A549 treated with Hydrocortisone at 1 μM for 4 hours (cell line): ENCODE data around the gene IFI27L2. TPM values are rescaled to one million over a fixed set of nuclear protein-coding genes. Genes with fewer than 3 reads are reported as not detected.

Experiments used
- total RNA-seq: library from RNA; stranded (reverse); fragments of 200-300 nt; extraction: Qiagen RNA extraction; gene quantifications from 5 replicates; pipeline ENCODE4 v1.2.3, GENCODE V29; 2022

IFI27L2 gene, protein sequence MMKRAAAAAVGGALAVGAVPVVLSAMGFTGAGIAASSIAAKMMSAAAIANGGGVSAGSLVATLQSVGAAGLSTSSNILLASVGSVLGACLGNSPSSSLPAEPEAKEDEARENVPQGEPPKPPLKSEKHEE
- total RNA-seq: 48.8 to 58.4 TPM (median 51.5 TPM) in 5 replicates

DNA sequence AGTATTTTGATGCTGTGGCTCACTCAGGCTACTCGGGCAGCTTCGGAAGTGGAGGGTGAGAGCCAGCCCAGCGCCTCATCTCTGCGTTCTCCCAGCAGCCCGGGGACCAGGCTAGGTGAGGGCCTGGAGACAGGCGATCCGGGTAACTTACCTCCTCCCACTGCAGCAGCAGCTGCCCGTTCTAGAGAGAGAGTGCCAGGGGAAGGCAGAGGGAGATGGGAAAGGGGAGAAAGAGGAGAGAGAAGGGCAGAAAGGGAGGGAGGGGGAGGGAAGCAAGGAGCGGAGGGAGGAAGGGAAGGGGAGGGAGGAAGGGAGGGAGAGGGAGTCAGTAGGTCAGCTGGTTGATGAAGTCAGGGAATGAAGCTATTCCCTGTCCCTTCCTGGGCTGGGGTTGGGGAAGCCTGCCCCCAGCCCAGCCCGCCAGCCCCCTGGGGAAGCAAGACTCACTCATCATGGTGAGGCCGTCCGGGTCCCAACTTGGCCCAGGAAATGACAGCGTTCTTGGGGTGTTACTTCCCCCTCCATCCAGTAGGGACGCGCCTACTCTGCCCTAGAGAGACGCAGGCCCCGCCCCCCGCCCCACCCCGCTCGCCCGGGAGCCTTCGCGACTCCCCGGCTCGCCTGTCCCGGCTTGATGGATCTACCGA is at the start of gene IFI27L2:
IFI27L2 (minus strand) TSS at position 494 of the 647 bp plus-strand sequence; CDS start at position 454, 40 bp downstream.

GRCh38 chr14:94173885-94174603 is 44.6 kb upstream of the IFI27L2 start, which contains the start of gene PPP4R4:
PPP4R4 (plus strand) TSS chr14:94174322; CDS start chr14:94174466, 144 bp downstream.

DNA sequence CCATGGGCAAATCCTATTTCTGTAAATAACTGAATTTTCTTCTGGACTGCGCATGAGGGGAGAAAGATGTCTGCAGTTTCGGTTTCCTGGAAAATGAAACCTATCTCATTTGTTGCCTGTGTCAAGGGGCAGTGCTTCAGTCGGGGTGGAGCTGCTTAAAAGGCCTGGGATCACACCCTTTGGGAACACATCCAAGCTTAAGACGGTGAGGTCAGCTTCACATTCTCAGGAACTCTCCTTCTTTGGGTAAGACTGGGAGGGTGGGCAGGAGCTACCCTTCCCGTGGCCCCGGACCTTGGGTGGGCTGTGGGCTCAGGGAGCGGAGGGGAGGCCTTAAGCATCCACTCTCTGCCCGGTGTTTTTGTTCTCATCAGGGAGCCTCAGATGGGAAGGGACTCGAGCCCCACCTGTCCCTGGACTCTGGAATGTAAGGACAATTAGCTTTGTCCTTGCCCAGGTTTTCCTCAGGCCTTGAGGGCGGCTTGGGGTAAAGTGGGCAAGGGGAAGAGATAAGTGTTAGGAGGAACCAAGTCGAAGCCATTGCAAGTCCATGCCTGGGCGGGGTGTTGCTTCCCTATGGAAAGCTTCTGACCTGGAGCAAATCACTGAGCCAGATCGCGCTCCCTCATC is 18.7 kb downstream of the IFI27L2 start, which contains the start of gene IFI27:
IFI27 (plus strand) TSS at position 185 of the 630 bp plus-strand sequence.

GRCh38 chr14:94080621-94081385 is 48.6 kb downstream of the IFI27L2 start, which contains the start of the genes DDX24 and IFI27L1:
DDX24 (minus strand) TSS chr14:94081202; CDS start chr14:94079742, 1,460 bp downstream.
IFI27L1 (plus strand) TSS chr14:94081310; CDS start chr14:94096938, 15,628 bp downstream.

Other genes with a start within 250 kb of the IFI27L2 start
- gene FAM181A, start 202.3 kb downstream of the IFI27L2 start, total RNA-seq: not detected in 5 replicates
- 0.28 to 0.91 TPM (median 0.59 TPM) in 5 replicates for gene ASB2, start 153.0 kb downstream of the IFI27L2 start, total RNA-seq
- not detected in 5 replicates for gene CCDC197, start 132.3 kb downstream of the IFI27L2 start, total RNA-seq
- gene OTUB2, start 103.3 kb downstream of the IFI27L2 start, total RNA-seq: 2.7 to 3.9 TPM (median 3.0 TPM) in 5 replicates
- gene DDX24, start 48.4 kb downstream of the IFI27L2 start, total RNA-seq: 169 to 176 TPM (median 173 TPM) in 5 replicates
- gene IFI27L1, start 48.3 kb downstream of the IFI27L2 start, total RNA-seq: 18.8 to 21.4 TPM (median 19.4 TPM) in 5 replicates
- gene IFI27, start 18.9 kb downstream of the IFI27L2 start, total RNA-seq: 0.40 to 1.6 TPM (median 1.3 TPM) in 5 replicates
- 0.29 to 0.59 TPM (median 0.30 TPM) in 5 replicates for gene PPP4R4, start 44.7 kb upstream of the IFI27L2 start, total RNA-seq
- 0.05 TPM in 1 of 5 replicates, not detected in the others for gene SERPINA10, start 163.7 kb upstream of the IFI27L2 start, total RNA-seq
- 0.92 to 1.4 TPM (median 1.2 TPM) in 5 replicates for gene SERPINA6, start 193.7 kb upstream of the IFI27L2 start, total RNA-seq
- gene SERPINA2, start 237.1 kb upstream of the IFI27L2 start, total RNA-seq: not detected in 5 replicates